Right forelimb (tissue), 1 donor: Measurements from ENCODE around the gene ARRDC1.
A peak's percentile ranks its signal among the peaks of the same experiment; 100 is the strongest.
"Not testable (repeated sequence)": the region's sequence is repeated elsewhere in the genome, so short reads cannot be mapped to it uniquely, and the experiment has no call there.

ENCODE experiments used
- DNase-seq: peaks from one replicate; pipeline ENCODE4 v3.0.0-alpha.2; 2018

Gene ARRDC1

DNA sequence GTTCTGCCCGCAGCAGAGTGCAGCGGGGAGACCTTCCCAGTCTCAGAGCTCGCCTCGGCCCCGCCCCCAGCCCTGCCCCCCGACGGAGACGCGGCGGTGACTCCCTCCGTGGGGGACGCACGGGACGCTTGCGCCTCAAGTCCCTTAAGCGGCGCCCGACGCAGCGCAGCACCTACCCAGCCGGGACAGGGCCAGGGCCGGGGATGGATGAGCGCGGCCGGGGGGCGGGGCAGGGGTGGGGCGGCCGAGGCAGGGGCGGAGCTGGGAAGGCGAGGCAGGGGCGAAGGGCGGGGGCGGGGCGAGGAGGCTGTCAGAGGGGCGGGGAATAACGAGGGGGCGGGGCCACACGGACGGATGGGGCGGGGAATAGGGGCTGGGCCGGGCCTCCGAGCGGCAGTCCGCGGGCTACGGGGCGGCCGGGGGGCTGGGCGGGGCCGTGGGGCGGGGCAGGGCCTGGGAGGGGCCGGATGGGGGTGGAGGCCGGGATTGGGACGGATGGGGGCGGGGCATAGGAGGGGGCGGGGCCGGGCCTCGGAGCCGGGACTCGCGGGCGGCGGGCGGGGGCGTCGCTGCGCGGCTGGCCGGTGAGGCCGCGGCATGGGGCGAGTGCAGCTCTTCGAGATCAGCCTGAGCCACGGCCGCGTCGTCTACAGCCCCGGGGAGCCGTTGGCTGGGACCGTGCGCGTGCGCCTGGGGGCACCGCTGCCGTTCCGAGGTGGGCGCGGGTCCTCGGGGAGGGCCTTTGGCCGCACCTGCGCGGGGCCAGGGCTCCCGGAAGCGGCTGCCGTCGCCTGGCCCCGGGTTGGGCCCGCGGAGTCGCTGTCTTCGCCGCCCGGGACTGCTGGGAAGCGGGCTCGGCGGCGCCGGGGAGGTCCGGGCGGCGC lies at the start of gene ARRDC1:
Gene ARRDC1, plus strand, starts transcription at position 566 of the 884 bp plus-strand sequence. Its CDS starts 32 bp downstream, at position 598.
- peak; percentile 97 for DNase-seq

DNA sequence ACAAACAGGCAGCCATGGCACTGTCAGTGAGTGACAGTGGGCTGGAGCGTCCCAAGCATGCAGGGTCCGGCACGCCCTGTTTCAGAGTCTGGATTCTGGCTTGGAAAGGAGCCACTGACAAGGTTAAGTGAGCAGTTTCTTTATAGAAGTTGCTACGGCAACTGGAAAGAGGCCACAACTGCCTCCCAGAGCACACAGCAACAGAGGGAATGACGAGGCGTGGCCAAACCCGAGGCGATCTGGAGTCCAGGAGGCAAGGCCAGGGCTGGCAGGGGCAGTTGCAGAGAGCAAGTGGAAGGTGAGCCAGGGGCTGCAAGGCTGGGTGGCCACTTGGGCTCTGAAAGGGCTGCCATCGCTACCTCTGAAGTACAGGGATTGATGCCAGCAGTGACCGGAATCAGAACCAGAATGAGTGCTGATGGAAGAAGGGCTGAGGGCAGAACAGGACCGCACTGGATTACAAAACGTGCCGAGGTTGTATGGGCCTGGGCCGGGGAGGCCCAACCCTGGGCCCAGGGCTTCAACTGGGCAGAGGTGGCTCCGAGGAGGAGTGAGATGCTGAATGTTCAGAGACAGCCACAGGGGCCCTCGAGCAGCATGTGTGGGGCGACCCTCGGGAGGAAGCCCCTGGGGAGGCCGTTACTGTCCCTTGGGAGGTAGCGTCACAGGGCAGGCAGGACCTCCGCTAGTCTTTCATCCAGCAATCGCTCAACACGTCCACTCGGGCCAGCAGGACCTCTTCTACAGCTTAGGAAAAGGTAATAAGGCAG lies 49.2 kb upstream of the ARRDC1 start:
- DNase-seq, result no peak

GRCh38 chr9:137558127-137558526 lies 47.4 kb upstream of the ARRDC1 start:
- no peak for DNase-seq

GRCh38 chr9:137564134-137564533 lies 41.4 kb upstream of the ARRDC1 start:
- DNase-seq, result no peak

GRCh38 chr9:137564817-137565411 lies 40.6 kb upstream of the ARRDC1 start:
- no peak for DNase-seq

DNA sequence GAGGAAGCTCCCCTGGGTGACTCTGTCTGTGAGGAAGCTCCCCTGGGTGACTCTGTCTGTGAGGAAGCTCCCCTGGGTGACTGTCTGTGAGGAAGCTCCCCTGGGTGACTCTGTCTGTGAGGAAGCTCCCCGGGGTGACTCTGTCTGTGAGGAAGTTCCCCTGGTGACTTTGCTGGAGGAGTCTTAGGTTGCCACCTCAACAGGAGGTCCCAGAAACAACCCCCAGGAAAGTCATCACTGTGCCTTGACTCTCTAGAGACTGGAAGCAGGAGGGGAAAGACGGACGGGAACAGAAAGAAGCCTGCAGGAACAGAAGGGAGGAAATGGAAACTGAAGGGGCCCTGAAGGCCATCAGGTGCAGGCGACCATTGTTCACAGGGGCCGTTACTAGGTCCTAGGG lies 37.0 kb upstream of the ARRDC1 start:
- DNase-seq, result not testable (repeated sequence)

DNA sequence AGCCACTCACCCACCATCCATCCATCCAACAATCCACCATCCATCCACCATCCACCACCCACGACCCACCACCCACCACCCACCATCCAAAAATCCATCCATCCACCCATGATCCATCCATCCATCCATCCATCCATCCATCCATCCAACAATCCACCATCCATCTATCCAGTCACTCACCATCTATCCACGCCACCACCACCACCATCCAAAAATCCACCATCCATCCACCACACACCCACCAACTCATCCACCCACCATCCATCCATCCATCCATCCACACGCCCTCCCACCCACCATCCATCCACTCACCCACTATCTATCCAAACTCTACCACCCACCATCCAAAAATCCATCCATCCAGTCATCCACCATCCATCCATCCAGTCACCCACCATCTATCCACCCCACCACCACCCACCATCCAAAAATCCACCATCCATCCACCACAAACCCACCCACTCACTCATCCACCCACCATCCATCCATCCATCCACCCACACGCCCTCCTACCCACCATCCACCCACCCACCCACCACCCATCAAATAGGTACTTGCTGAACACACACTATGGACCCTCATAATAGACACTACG lies 35.8 kb upstream of the ARRDC1 start:
- DNase-seq, result no peak

DNA sequence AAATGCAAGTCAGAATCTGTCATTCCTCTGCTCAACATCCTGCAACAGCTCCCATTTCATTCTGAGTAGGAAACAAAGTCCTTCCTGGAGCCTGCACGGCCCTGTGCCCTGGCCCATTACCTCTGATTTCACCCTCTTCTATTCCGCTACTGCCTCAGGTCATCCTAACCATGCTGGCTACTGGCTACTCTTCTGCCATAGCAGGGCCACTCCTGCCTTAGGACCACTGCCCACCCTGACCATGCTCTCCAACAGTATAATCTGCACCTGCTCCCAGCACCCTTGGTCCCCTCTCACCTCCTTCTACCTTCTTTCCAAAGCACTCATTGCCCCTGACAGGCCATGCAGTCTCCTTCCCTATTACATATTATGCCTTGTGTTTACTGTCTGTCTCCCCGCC lies 34.9 kb upstream of the ARRDC1 start:
- DNase-seq, result no peak

- DNase-seq, result no peak
Observed at GRCh38 chr9:137574192-137574591, 31.3 kb upstream of the ARRDC1 start.

GRCh38 chr9:137575364-137575715 lies 30.1 kb upstream of the ARRDC1 start:
- no peak for DNase-seq

DNA sequence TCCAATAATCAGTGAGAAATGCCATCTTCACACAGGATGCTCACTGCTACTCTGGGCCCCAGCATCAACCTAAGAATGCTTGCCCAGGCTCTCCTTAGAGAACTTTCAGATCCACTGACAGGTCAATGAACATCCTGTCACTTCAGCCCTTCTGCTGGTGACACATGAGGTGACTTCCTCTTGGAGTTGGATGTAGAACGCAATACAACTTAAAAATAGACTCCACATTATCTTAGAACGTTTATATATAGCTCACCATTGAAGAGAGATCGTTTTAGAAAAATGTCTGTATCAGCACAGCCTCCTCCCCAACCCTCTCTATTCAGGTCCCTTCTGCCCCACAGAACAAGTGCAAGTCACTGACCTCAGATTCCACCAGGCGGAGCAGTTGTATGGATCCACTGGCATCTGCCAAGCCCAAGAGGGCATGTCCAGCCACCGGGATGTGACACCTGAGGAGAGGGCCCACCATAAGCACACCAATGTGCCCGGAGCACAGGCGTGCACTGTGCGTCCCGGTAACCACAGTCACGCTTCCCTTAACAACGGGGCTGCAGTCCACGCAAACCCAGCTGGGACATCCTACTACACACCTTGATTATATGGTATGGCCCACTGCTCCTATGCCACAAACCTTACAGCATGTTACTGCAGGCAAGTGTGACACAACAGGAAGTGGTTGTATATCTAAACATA lies 29.6 kb upstream of the ARRDC1 start:
- no peak for DNase-seq

GRCh38 chr9:137578518-137579258 lies 26.8 kb upstream of the ARRDC1 start, which contains the start of gene DPH7:
TSS of gene DPH7 (minus strand) at chr9:137578925. CDS start at chr9:137578777, 148 bp downstream.
- DNase-seq, result peak; percentile 98

DNA sequence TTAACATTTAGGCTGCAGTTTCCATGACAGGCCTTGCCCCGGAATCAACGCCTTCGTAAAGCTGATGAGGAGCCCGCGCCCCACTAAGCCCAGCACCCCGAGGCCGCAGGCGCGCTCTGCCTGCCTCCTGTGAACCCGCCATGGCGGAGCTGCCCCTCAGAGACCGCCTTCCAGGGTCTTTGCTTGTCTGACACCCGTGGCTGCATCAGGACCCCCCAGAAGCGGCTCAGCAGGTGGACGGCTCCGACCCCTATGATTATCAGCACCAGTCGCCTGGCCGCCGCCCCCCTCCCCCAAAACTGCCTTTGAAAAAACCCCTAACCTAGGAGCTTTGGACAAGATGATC lies 26.3 kb upstream of the ARRDC1 start:
- DNase-seq, result no peak

- DNase-seq, result no peak
Observed at GRCh38 chr9:137580209-137580953, 25.1 kb upstream of the ARRDC1 start.

GRCh38 chr9:137580954-137581322 lies 24.5 kb upstream of the ARRDC1 start:
- no peak for DNase-seq

- DNase-seq, result no peak
Observed at GRCh38 chr9:137581361-137582285, 23.9 kb upstream of the ARRDC1 start.

DNA sequence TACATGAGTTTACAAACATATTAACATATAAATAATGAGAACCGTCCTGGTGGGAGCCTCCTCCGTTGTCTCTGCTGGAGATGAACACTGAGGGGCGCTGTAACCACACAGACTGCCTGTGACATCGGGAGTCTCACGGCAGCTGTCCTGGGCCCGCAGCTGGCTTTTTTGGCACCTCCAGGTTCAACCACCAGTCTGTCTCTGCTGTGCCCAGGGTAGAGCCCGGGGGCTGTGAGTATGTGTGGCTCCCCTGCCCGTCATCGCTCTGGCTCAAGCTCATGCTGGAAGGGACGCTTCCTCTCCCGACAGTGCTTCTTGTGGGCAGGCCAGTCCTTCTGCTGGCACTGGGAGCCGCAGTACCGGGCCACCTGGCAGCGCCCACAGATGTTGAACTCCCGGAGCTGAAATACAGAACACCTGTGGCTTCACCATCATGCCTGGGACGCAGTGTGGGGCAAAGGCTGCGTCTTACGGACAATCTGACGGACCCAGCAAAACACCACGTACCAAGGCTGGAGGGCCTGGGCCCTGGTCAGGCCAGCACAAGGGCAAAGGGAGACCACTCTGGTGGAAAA lies 23.1 kb upstream of the ARRDC1 start:
- DNase-seq, result no peak

DNA sequence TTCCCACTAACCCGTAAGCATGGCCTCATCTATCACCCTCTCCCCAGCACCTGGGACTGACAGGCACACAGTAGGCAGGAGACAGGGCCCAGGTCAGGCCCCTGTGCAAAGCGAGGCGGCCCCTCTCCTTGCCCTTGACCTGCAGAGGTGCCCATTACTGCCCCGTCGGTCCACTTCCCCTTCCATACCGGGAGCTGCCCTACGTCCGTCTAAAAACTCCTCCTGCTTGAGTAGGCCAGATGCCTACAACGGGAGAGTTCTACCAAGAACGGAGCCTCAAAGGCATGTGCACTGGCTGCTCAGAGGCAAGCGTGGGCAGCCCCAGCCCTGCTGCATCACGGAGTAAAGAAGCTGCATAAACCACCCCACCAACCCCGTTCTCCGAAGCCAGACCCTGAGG lies 22.1 kb upstream of the ARRDC1 start:
- DNase-seq, result no peak

DNA sequence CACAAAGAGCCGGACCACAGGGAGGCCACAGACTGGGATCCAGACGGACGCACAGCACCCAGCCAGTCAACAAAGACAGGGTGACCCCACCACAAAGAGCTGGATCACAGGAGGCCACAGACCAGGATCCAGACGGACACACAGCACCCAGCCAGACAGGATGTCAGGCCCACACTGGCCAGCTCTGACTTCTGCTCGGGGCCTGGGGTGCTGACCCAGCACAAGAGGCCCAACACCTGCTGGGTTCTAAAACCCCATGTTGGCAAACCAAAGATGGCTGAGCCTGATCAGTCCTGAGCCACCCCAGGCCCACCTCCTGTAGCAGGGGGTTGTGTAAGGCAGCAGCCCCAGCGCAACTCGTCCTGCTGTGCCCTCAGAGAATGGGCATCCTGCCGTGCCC lies 21.5 kb upstream of the ARRDC1 start:
- DNase-seq, result no peak

- no peak for DNase-seq
Observed at GRCh38 chr9:137586854-137587253, 18.6 kb upstream of the ARRDC1 start.
